Cardiac fibroblast (primary cell): ENCODE results near the gene URAD.

Experiments used
- DNase-seq, 2 donors: peaks; one replicate each; pipeline versions ENCODE4 v3.0.0 to v3.0.0-alpha.2; 2010; ENCODE audit warnings: low read depth in 2 of 2
- H3K4me3 ChIP-seq, 2 donors: replicated peaks in 1 of 2; 1 replicate in 1 of 2; 2 replicates in 1 of 2; pipeline ENCODE4 v1.5.1; 2011; ENCODE audit warnings: low read depth in 2 of 2, low read length in 2 of 2, mild to moderate bottlenecking in 2 of 2, moderate library complexity in 1 of 2
- CTCF ChIP-seq: IDR thresholded peaks from one replicate; pipeline ENCODE4 v1.5.1; 2011; ENCODE audit warnings: low read depth, mild to moderate bottlenecking, low read length, inconsistent platforms

Gene URAD

GRCh38 chr13:27954406-27954851 lies 34.1 kb downstream of the URAD start:
- no peak for TF ChIP-seq CTCF
- DNase-seq: peak in 1 of 2 donors; percentile 19
- peak overlapping the region; percentile 30 to 37 for H3K4me3 ChIP-seq

- DNase-seq: peak; percentile 52 to 67
- TF ChIP-seq CTCF: peak; percentile 45
- peak overlapping the region; percentile 30 to 37 for H3K4me3 ChIP-seq
Measured at GRCh38 chr13:27953676-27954405, 34.7 kb downstream of the URAD start.

- peak overlapping the region in 1 of 2 donors; percentile 14 for H3K4me3 ChIP-seq
- no peak for DNase-seq
- no peak for TF ChIP-seq CTCF
Measured at GRCh38 chr13:27952876-27953675, 35.4 kb downstream of the URAD start.

GRCh38 chr13:27942972-27943371 lies 45.5 kb downstream of the URAD start:
- no peak for TF ChIP-seq CTCF
- H3K4me3 ChIP-seq: no peak overlapping the region
- no peak for DNase-seq

GRCh38 chr13:27933580-27934328 lies 54.7 kb downstream of the URAD start:
- TF ChIP-seq CTCF: no peak
- DNase-seq: no peak
- H3K4me3 ChIP-seq: no peak overlapping the region

GRCh38 chr13:27933118-27933517 lies 55.4 kb downstream of the URAD start:
- no peak for DNase-seq
- H3K4me3 ChIP-seq: no peak overlapping the region
- no peak for TF ChIP-seq CTCF
